Activated CD4-positive, alpha-beta memory T cell treated with anti-CD3 and anti-CD28 coated beads, Interleukin-2, amount 10 ng/mL, durations not matched to agents 7 days and 5 days (primary cell): ENCODE measurements around the gene ROR2. TPM values are rescaled to one million over a fixed set of nuclear protein-coding genes. Genes with fewer than 3 reads are reported as not detected.
A peak's percentile ranks its signal among the peaks of the same experiment; 100 is the strongest.
"Not testable (repeated sequence)": the region's sequence is repeated elsewhere in the genome, so short reads cannot be mapped to it uniquely, and the experiment has no call there.

ENCODE experiments used
- CTCF ChIA-PET: fragments of 350-600 bp; sonication (Branson Sonifier 250); formaldehyde crosslinking; loops from one replicate; lab custom pipeline; 2021; ENCODE audit warnings: antibody characterized with exemption, inconsistent platforms; lab: Charles Lee
- POLR2A ChIA-PET: fragments of 350-600 bp; sonication (Branson Sonifier 250); formaldehyde crosslinking; loops from one replicate; lab custom pipeline; 2021; ENCODE audit warnings: antibody characterized with exemption; lab: Charles Lee
- DNase-seq: peaks from one replicate; pipeline ENCODE4 v3.0.0-alpha.2; 2020
- H3K27ac Mint-ChIP-seq: one replicate; pipeline ENCODE4 v1.8.0; 2021; ENCODE audit warnings: mild to moderate bottlenecking, mixed read lengths
- H3K27me3 Mint-ChIP-seq: one replicate; pipeline ENCODE4 v1.8.0; 2021; ENCODE audit warnings: mixed read lengths
- H3K36me3 Mint-ChIP-seq: one replicate; pipeline ENCODE4 v1.8.0; 2021; ENCODE audit warnings: low read depth, mixed read lengths
- H3K4me1 Mint-ChIP-seq: one replicate; pipeline ENCODE4 v1.8.0; 2021; ENCODE audit warnings: mixed read lengths
- H3K4me3 Mint-ChIP-seq: one replicate; pipeline ENCODE4 v1.8.0; 2021; ENCODE audit warnings: mild to moderate bottlenecking, mixed read lengths
- H3K9me3 Mint-ChIP-seq: one replicate; pipeline ENCODE4 v1.8.0; 2021; ENCODE audit warnings: mixed read lengths
- total RNA-seq, 2 experiments: library from RNA; stranded (reverse); gene quantifications; one replicate each; pipeline ENCODE4 v1.2.3, GENCODE V29; 2021

Gene ROR2
- total RNA-seq = 1 to 10 TPM; 2.1 TPM

GRCh38 chr9:91949946-91950664 lies at the start of gene ROR2:
Gene ROR2 (minus strand): TSS chr9:91950228.
- peaks cover 74% of the 10 kb centered on the region for H3K27me3 Mint-ChIP-seq
- ChIA-PET CTCF (interaction anchor here (0.6 to 3.0 kb wide), 27 partner anchors 13 to 1035 kb away, joined by 3 to 21 read pairs (median 4); no protein-coding TSS in a partner anchor), POLR2A (interaction anchor here (1.0 kb wide), 1 partner anchor 165 kb away, joined by 3 read pairs; the partner anchor contains the start of gene SPTLC1)

GRCh38 chr9:91995000-91995655 lies 45.1 kb upstream of the ROR2 start:
- ChIA-PET POLR2A (no interaction called here), CTCF (no interaction called here)
- Mint-ChIP-seq H3K36me3 (no peaks in the 10 kb centered on the region), H3K4me3 (no peak overlapping the region), H3K4me1 (no peaks in the 10 kb centered on the region), H3K9me3 (no peaks in the 10 kb centered on the region), H3K27me3 (peaks cover 36% of the 10 kb centered on the region), H3K27ac (no peak overlapping the region)
- no peak for DNase-seq

More at GRCh38 chr9:91949946-91950664, at the start of gene ROR2:
- Mint-ChIP-seq H3K4me3 (peak within 1 kb of the TSS; percentile 74), H3K36me3 (no peaks in the 10 kb centered on the region), H3K27ac (no peak within 1 kb of the TSS), H3K9me3 (no peaks in the 10 kb centered on the region), H3K4me1 (peaks cover 16% of the 10 kb centered on the region)
- DNase-seq = peak; percentile 72

DNA sequence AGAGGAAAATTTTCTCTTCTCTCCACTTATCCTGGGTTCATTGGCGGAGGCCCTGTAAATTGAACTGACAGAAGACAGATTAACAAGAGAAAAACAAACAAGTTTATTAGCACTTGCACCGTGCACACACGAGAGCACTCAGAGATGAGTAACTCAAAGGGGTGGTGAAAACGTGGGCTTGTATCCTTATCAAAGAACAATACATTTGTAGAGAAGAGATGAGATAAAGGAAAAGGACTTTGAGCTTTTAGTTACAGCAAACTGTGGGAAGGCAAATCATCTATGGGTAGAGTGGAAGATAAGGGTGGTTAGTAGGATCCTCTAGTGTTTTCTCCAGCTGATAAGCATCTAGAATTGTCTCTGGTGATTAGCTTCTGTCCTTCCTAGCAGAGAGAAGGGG lies 44.4 kb upstream of the ROR2 start:
- ChIA-PET POLR2A (no interaction called here), CTCF (no interaction called here)

DNA sequence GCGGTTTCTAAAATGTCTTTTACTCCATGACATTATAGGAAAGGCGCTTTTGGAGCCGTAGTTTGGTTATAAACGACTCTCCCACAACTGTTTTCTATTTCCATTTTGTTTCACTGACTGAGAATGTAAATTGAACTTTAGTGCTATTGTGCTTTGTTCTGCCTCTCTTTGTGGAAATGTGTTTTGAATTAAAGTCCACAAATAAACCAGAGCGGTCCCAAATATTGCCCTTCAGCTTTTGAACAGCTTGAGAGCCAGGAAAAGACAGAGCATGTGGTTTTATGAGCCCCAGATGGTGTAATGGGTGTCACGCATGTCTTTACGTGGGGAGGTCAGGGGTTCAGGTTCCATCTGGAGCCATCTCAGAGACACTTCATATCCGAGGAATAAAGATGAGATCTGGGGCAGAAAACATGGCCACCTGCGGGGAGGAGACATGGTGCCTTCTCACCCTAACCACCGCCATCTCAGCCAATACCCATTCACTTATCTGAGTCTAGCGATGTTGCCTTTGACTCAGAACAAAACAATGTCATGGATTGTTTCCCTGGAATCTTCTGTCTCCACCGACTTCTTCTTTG lies 42.5 kb upstream of the ROR2 start:
- Mint-ChIP-seq H3K27me3 (peaks cover 29% of the 10 kb centered on the region), H3K27ac (no peak overlapping the region), H3K4me1 (no peaks in the 10 kb centered on the region), H3K4me3 (no peak overlapping the region), H3K9me3 (no peaks in the 10 kb centered on the region), H3K36me3 (no peaks in the 10 kb centered on the region)
- ChIA-PET POLR2A (no interaction called here), CTCF (no interaction called here)
- no peak for DNase-seq

More for the DNA sequence above, 44.4 kb upstream of the ROR2 start:
- Mint-ChIP-seq H3K9me3 (no peaks in the 10 kb centered on the region), H3K4me3 (no peak overlapping the region), H3K27ac (no peak overlapping the region), H3K36me3 (no peaks in the 10 kb centered on the region), H3K27me3 (peaks cover 35% of the 10 kb centered on the region), H3K4me1 (no peaks in the 10 kb centered on the region)
- no peak for DNase-seq

DNA sequence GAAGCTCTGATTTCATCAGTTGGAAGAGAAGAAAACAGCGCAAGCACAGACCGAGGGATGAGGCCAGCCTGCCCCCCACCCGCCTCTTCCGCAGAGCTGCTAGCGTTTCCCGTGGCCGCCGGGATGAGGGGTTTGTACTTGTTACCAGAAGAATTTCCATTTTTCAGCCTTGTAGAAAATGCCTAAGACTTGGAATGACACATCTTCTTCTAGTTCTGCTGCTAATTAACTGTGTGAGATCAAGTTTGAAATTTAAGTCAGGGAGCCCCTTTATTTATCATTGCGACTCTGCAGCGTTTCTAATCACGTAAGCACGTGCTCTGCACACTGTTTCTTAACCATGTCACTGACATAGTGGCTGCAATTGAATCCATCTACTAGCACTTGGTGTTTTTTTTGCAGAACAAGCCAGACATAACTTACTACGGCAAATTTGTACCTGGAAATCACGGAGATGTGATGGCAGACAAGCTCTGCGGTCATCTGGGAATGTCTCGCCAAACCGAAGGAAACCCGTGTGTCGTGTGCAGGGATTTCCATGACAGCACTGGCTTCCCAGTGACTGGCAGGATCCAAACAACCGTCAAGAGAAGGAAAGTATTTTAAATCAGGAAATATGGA lies 41.8 kb upstream of the ROR2 start:
- no peak overlapping the region for H3K27ac Mint-ChIP-seq
- H3K27me3 Mint-ChIP-seq = peaks cover 29% of the 10 kb centered on the region
- no peak overlapping the region for H3K4me3 Mint-ChIP-seq
- ChIA-PET CTCF (no interaction called here), POLR2A (no interaction called here)
- no peaks in the 10 kb centered on the region for H3K4me1 Mint-ChIP-seq
- H3K9me3 Mint-ChIP-seq = no peaks in the 10 kb centered on the region
- no peaks in the 10 kb centered on the region for H3K36me3 Mint-ChIP-seq
- DNase-seq = no peak

- H3K27me3 Mint-ChIP-seq = peaks cover 7% of the 10 kb centered on the region
- H3K4me1 Mint-ChIP-seq = no peaks in the 10 kb centered on the region
- ChIA-PET CTCF (interaction anchor here (1.0 kb wide), 1 partner anchor 36 kb away, joined by 3 read pairs; no protein-coding TSS in a partner anchor), POLR2A (interaction anchor here (1.2 kb wide), 1 partner anchor 129 kb away, joined by 5 read pairs; the partner anchor contains the start of gene SPTLC1)
- peaks cover 2% of the 10 kb centered on the region for H3K9me3 Mint-ChIP-seq
- no peak overlapping the region for H3K27ac Mint-ChIP-seq
- H3K36me3 Mint-ChIP-seq = no peaks in the 10 kb centered on the region
- no peak for DNase-seq
- H3K4me3 Mint-ChIP-seq = no peak overlapping the region
These were observed 36.2 kb upstream of the ROR2 start for GRCh38 chr9:91986248-91986647.

- Mint-ChIP-seq H3K36me3 (no peaks in the 10 kb centered on the region), H3K9me3 (peaks cover 2% of the 10 kb centered on the region), H3K27me3 (peaks cover 6% of the 10 kb centered on the region), H3K4me1 (no peaks in the 10 kb centered on the region), H3K27ac (no peak overlapping the region), H3K4me3 (no peak overlapping the region)
- POLR2A ChIA-PET = interaction anchor here (1.2 kb wide), 1 partner anchor 129 kb away, joined by 5 read pairs; the partner anchor contains the start of gene SPTLC1
- CTCF ChIA-PET = interaction anchor here (1.0 kb wide), 1 partner anchor 35 kb away, joined by 3 read pairs; no protein-coding TSS in a partner anchor
- no peak for DNase-seq
These were observed 35.7 kb upstream of the ROR2 start for GRCh38 chr9:91985692-91986091.

- Mint-ChIP-seq H3K9me3 (peaks cover 2% of the 10 kb centered on the region), H3K36me3 (no peaks in the 10 kb centered on the region), H3K27ac (no peak overlapping the region), H3K4me1 (no peaks in the 10 kb centered on the region), H3K4me3 (no peak overlapping the region), H3K27me3 (peaks cover 6% of the 10 kb centered on the region)
- ChIA-PET POLR2A (no interaction called here), CTCF (interaction anchor here (1.1 to 1.4 kb wide), 4 partner anchors 12 to 220 kb away, joined by 3 to 5 read pairs (median 4); partner anchors contain the start of gene ROR2)
- no peak for DNase-seq
These were observed 28.8 kb upstream of the ROR2 start for GRCh38 chr9:91978740-91979414.

DNA sequence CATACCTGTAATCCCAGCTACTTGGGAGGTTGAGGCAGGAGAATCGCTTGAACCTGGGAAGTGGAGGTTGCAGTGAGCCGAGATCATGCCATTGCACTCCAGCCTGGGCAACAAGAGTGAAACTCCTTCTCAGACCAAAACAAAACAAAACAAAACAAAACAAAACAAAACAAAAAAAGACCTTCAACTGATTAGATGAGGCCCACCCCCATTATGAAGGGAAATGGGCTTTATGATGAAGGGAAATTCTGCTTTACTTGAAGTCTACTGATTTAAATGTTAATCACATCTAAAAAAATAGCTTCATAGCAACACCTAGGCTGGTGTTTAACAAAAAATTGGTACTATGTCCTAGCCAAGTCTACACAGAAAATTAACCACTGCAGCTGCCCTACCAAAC lies 25.2 kb upstream of the ROR2 start:
- peaks cover 20% of the 10 kb centered on the region for H3K27me3 Mint-ChIP-seq
- H3K4me1 Mint-ChIP-seq, POLR2A ChIA-PET, H3K27ac Mint-ChIP-seq, H3K9me3 Mint-ChIP-seq, H3K36me3 Mint-ChIP-seq, H3K4me3 Mint-ChIP-seq, DNase-seq: not testable (repeated sequence)
- CTCF ChIA-PET = interaction anchor here (2.1 kb wide), 1 partner anchor 199 kb away, joined by 5 read pairs; no protein-coding TSS in a partner anchor

DNA sequence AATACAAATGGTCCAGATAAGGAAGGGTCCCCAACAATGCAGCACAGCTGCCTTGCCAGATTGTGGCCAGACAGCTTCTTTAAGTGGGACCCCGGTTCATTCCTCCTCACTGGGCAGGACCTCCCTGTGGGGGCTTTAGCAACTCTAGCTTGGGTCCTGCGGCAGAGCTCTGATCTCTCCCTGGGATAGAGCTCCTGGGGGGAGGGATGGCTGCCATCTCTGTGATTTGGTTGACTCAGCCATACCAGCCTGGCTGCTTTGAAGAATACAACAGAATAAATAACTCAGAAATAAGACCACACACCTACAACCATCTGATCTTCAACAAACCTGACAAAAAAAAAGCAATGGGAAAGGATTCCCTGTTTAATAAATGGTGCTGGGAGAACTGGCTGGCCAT lies 22.7 kb upstream of the ROR2 start:
- no peak for DNase-seq
- CTCF ChIA-PET = no interaction called here
- Mint-ChIP-seq H3K27ac (no peak overlapping the region), H3K9me3 (no peaks in the 10 kb centered on the region), H3K27me3 (peaks cover 27% of the 10 kb centered on the region), H3K4me3 (no peak overlapping the region), H3K4me1 (no peaks in the 10 kb centered on the region), H3K36me3 (no peaks in the 10 kb centered on the region)
- POLR2A ChIA-PET = no interaction called here

GRCh38 chr9:91972076-91972626 lies 22.1 kb upstream of the ROR2 start:
- Mint-ChIP-seq H3K4me1 (no peaks in the 10 kb centered on the region), H3K36me3 (no peaks in the 10 kb centered on the region), H3K4me3 (no peak overlapping the region), H3K9me3 (no peaks in the 10 kb centered on the region), H3K27me3 (peaks cover 30% of the 10 kb centered on the region), H3K27ac (no peak overlapping the region)
- POLR2A ChIA-PET = no interaction called here
- no peak for DNase-seq
- CTCF ChIA-PET = no interaction called here

DNA sequence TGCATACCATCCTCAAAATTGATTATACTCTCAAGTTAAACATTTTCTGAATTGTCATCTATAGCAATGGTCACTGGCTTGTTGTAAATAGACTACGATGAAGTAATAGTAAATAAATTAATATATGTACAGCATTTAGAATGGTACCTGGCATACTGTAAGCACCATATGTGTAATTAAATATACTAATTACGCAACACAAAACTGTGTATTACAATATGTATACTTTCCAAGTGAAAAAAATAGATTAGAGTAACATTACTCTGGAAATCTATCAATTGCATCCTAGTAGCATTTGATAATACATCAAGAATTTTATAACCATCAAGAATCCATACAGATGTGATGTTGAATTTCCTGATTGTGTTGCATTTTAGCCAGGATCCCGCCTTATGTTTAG lies 17.2 kb upstream of the ROR2 start:
- Mint-ChIP-seq H3K36me3 (no peaks in the 10 kb centered on the region), H3K4me1 (no peaks in the 10 kb centered on the region), H3K27ac (no peak overlapping the region), H3K4me3 (no peak overlapping the region), H3K9me3 (no peaks in the 10 kb centered on the region), H3K27me3 (peaks cover 37% of the 10 kb centered on the region)
- ChIA-PET POLR2A (no interaction called here), CTCF (interaction anchor here (4.4 kb wide), 1 partner anchor 13 kb away, joined by 23 read pairs; no protein-coding TSS in a partner anchor)
- no peak for DNase-seq
